Measurements from ENCODE around the gene CLEC16A. TPM values are rescaled to one million over a fixed set of nuclear protein-coding genes. Genes with fewer than 3 reads are reported as not detected.

Gene CLEC16A
- total and polyA plus RNA-seq, 9 of the 15 experiments (the other 6 are each of a cell fraction or from before 2014, with no cell fraction given): 1.00 to 22.3 (median 10.0) TPM

- TF ChIP-seq CHD7 (IDR thresholded peaks at IDR 0.05; ENCODE audit: low read depth, low read length) (no peak), JUN (IDR thresholded peaks at IDR 0.05; ENCODE audit: borderline replicate concordance, low read depth, low read length) (no peak), JUN (CRISPR knock-in tag; IDR thresholded peaks at IDR 0.05; ENCODE audit: borderline replicate concordance) (no peak), SMARCA5 (IDR thresholded peaks at IDR 0.05) (peak; percentile 28; the same call in 1 of the 2 replicates), HLTF (IDR thresholded peaks at IDR 0.05) (peak; percentile 32; the same call in 1 of the 2 replicates), SAFB2 (IDR thresholded peaks at IDR 0.05; ENCODE audit: borderline replicate concordance, low read depth, low read length, severe bottlenecking) (no peak), BRD9 (IDR thresholded peaks at IDR 0.05; ENCODE audit: low read depth, partially characterized antibody) (no peak), HDAC1 (IDR thresholded peaks at IDR 0.05) (no peak), NKRF (IDR thresholded peaks at IDR 0.05; ENCODE audit: borderline replicate concordance) (no peak)
Observed at GRCh38 chr16:11194913-11195312, 250.5 kb downstream of the CLEC16A start (continued).

All from K562 (cell line).